Activated T-cell treated with anti-CD3 and anti-CD28 coated beads, Interleukin-2, amount 50 U/mL, for 4 hours (primary cell): Measurements from ENCODE around the gene DNAI2. TPM values are rescaled to one million over a fixed set of nuclear protein-coding genes. Genes with fewer than 3 reads are reported as not detected.

Experiments
- ATAC-seq, 2 donors: fragments of 200-7000 bp; cut with Tn5 transposase; one replicate each; pipeline ENCODE4 v1.10.0; 2021
- DNase-seq: peaks from one replicate; pipeline ENCODE4 v3.0.0-alpha.2; 2020
- H3K27me3 Mint-ChIP-seq: one replicate; pipeline ENCODE4 v1.8.0; 2021; ENCODE audit warnings: low read depth, mixed read lengths
- H3K36me3 Mint-ChIP-seq: one replicate; pipeline ENCODE4 v1.8.0; 2022; ENCODE audit warnings: mixed read lengths; ENCODE audit not compliant: insufficient read depth
- H3K4me1 Mint-ChIP-seq: one replicate; pipeline ENCODE4 v1.8.0; 2021; ENCODE audit warnings: low read depth, mixed read lengths
- H3K4me3 Mint-ChIP-seq: one replicate; pipeline ENCODE4 v1.8.0; 2021; ENCODE audit warnings: mild to moderate bottlenecking, moderate library complexity, mixed read lengths
- H3K9me3 Mint-ChIP-seq: one replicate; pipeline ENCODE4 v1.8.0; 2021; ENCODE audit warnings: mixed read lengths
- total RNA-seq, 3 donors: library from RNA; stranded (reverse); gene quantifications; one replicate each; pipeline ENCODE4 v1.2.1, GENCODE V29; 2021

Gene DNAI2
- total RNA-seq, 3 donors from 2014 or later: not detected

DNA sequence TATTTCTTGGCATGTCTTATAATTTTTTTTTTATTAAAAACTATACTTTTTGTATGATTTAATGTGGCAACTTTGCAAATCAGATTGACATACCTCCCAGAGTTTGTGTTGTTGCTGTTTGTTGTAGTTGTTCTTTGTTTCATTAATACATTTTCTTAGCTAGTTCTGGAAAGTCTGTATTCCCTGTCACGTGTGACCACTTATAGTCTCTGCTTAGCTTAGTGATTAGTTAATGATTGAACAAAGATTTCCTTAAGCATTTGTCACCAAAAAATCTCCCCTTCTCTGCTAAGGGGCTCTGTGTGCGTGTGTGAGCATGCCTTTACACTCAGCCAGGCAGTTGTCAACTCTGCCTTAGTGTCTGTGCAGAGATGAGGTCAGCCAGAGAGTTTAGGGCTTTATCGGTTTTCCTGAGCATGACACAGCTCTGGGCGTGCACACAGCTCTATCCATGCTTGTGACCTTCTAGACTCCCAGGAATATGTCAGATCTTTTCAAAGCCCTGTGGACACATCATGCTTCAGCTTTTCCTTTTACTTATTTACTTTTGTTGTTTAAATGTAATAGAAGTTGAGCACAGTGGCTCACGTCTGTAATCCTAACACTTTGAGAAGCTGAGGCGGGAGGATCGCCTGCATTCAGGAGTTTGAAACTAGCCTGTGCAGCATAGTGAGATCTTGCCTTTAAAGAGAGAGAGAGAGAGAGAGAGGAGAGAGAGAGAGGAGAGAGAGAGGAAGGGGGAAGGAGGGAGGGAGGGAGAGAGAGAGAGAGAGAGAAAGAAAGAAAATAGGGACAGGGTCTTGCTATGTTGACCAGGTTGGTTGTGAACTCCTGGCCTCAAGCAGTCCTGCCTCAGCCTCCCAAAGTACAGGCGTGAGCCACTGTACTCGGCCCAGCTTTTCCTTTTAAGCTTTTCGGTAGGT lies 21.9 kb downstream of the DNAI2 start:
- no peak for ATAC-seq
- Mint-ChIP-seq H3K4me3 (no peak overlapping the region), H3K4me1 (peaks cover 18% of the 10 kb centered on the region), H3K36me3 (no peaks in the 10 kb centered on the region), H3K27me3 (no peaks in the 10 kb centered on the region), H3K9me3 (no peaks in the 10 kb centered on the region)
- DNase-seq: no peak

DNA sequence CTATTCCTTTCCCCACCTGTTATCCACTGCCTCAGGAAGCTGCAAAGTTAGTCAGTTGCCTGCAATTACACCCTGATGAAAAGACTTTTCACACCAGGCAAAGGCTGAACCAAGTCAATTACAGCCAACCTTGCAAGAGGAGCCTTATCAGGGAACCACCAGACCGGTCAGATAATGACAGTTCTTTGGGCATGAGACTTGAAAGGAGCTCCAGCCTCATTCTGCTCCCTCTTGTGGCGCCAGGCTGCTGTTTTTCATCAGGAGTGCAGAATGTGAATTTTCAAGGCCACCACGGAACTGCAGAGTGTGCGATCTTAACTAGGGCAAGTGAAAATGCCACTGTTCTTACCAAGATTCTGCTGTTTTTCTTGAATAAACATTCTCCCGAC lies 22.5 kb downstream of the DNAI2 start:
- H3K27me3 Mint-ChIP-seq: no peaks in the 10 kb centered on the region
- no peak overlapping the region for H3K4me3 Mint-ChIP-seq
- ATAC-seq (no peak), DNase-seq (no peak)
- no peaks in the 10 kb centered on the region for H3K9me3 Mint-ChIP-seq
- H3K4me1 Mint-ChIP-seq: peaks cover 20% of the 10 kb centered on the region
- no peaks in the 10 kb centered on the region for H3K36me3 Mint-ChIP-seq

DNA sequence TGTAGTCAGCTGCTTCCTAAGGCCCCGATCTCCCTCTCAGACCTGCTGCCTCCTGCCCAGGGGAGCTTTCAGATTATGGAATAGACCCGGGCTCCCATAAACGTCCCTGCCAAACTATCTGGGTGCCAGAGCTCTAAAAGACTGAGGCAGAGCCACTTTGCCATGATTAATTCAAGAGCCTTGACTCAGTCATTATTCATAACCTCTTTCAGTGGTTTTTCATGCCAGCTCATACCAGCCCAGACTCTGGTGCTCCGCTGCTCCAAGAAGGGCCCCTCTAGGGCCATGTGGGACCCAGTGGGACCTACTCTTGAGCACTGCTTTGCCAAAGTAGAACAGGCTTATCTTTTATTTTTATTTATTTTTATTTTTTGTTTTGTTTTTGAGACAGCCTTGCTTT lies 23.9 kb downstream of the DNAI2 start:
- H3K4me3 Mint-ChIP-seq: no peak overlapping the region
- no peak for DNase-seq

DNA sequence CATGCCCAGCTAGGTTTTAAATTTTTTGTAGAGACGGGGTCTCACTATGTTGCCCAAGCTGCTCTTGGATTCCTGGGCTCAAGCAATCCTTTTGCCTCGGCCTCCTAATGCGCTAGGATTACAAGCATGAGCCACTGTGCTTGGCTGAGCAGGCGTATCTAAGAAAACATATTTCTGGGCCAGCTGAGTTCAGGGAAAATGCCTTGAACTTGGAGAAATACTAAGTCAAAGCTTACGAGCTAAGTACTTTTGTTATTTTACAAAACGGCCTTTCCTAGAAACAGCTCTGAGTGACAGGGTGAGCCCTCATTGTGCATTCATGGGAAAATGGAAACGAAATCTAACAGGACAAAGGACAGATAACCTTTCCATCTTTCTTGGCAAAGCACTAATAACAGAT lies 24.7 kb downstream of the DNAI2 start:
- no peaks in the 10 kb centered on the region for H3K36me3 Mint-ChIP-seq
- H3K9me3 Mint-ChIP-seq: no peaks in the 10 kb centered on the region
- DNase-seq (no peak), ATAC-seq (no peak)
- H3K4me3 Mint-ChIP-seq: no peak overlapping the region
- H3K4me1 Mint-ChIP-seq: peaks cover 20% of the 10 kb centered on the region
- H3K27me3 Mint-ChIP-seq: no peaks in the 10 kb centered on the region

More for the DNA sequence above, 23.9 kb downstream of the DNAI2 start:
- Mint-ChIP-seq H3K27me3 (no peaks in the 10 kb centered on the region), H3K9me3 (no peaks in the 10 kb centered on the region), H3K36me3 (no peaks in the 10 kb centered on the region), H3K4me1 (peaks cover 20% of the 10 kb centered on the region)
- peak; percentile 94 to 95 for ATAC-seq

DNA sequence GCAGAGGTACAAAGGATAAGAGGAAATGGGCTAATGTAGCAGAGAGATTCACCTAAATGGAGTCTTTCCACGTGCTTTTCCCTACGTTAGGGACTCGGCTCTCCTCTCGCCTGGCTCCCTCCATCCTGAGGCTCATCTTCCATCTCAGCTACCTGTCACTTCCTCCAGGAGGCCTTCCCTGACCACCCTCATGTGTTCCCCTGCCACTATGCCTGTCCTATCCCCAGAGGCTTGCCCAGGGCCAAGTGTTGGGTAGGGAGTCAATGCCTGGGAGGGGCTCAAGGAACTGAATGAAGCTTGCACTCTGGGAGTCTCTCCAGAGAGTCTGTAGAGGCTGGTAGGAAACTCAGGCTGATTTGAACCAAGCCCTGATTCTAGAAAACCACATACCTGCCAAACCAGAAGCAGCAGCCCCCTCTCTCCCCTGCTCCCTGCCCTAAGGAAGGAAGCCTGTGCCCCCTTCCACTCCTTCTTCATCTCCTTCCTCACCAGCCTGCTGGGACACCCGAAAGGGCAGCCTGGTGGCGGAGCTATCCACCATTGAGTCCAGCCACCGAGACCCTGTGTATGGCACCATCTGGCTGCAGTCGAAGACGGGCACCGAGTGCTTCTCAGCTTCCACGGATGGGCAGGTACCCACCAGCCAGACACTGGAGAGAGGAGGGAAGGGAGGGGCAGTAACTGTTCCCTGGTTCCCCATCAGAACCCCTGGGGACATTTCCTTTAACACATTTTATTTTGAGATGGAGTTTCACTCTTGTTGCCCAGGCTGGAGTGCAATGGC lies 25.4 kb downstream of the DNAI2 start:
- DNase-seq (no peak), ATAC-seq (no peak)
- H3K27me3 Mint-ChIP-seq: no peaks in the 10 kb centered on the region
- H3K9me3 Mint-ChIP-seq: no peaks in the 10 kb centered on the region
- no peak overlapping the region for H3K4me3 Mint-ChIP-seq
- no peaks in the 10 kb centered on the region for H3K36me3 Mint-ChIP-seq
- H3K4me1 Mint-ChIP-seq: peaks cover 20% of the 10 kb centered on the region

DNA sequence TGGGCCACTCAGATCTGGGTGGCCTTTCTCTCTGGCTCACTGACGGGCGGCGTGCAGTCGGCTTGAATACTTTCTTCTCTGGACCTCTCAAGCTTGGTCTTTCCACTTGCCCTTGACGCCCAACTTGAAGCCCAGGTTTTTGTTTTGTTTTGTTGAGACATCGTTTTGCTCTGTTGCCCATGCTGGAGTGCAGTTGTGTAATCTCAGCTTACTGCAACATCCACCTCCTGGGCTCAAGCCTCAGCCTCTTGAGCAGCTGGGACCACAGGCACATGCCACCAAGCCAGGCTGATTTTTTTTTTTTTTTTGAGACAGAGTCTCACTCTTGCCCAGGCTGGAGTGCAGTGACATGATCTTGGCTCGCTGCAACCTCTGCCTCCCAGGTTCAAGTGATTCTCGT lies 29.3 kb downstream of the DNAI2 start:
- Mint-ChIP-seq H3K27me3 (no peaks in the 10 kb centered on the region), H3K9me3 (no peaks in the 10 kb centered on the region), H3K36me3 (peaks cover 2% of the 10 kb centered on the region), H3K4me3 (no peak overlapping the region), H3K4me1 (peaks cover 9% of the 10 kb centered on the region)
- no peak for DNase-seq
- ATAC-seq: no peak

DNA sequence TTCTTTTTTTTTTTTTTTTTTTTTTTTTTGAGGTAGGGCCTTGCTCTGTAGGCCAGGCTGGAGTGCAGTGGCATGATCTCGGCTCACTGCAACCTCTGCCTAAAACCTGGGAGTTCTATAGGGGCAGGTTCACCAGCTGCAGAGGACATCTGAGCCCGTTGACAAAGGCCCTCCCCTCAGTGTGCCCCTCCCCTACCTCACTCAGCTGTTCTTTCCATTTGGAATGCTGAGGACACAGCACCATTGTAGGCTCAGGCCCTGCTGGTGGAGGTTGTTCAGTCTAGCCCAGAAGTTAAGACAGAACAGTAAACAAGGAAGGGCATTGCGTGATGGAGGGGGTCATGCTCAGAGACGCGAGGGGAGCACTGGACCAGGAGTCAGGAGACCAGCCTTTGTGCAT lies 30.1 kb downstream of the DNAI2 start:
- no peak for DNase-seq
- peaks cover 2% of the 10 kb centered on the region for H3K36me3 Mint-ChIP-seq
- H3K27me3 Mint-ChIP-seq: no peaks in the 10 kb centered on the region
- H3K9me3 Mint-ChIP-seq: no peaks in the 10 kb centered on the region
- ATAC-seq: no peak
- H3K4me3 Mint-ChIP-seq: no peak overlapping the region
- peaks cover 9% of the 10 kb centered on the region for H3K4me1 Mint-ChIP-seq

DNA sequence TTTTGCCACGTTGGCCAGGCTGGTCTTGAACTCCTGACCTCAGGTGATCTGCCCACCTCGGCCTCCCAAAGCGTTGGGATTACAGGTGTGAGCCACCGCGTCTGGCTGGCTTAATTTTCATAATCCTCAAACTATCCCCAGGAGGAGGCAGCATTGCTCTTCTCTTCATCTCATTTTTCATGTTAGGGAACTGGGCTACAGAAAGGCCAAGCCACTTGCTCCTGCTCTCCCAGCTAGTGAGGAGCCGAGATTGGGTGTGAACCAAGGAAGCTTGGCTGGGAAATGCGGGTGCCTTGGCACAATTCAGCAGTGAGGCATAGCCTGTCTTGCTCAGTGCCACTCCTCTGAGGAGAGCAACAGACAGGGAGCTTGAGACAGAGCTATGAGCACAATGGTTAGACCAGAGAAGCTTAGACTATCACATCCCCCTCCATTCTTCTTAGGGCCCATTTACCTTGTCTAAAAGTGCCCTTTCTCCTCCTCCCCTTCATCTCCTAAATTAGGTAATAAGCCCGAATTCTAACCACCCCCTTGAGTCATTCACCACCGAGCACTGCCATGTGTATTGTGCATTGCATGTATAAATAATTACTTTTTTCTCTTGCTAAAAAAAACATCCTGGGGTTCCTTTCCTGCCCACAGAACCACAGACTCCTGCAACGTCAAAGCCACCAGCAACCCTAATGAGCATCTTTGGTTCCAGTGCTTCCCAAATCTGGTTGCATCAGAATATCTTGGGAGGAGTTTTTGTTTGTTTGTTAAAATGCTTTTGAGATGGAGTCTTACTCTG lies 32.0 kb downstream of the DNAI2 start:
- no peak overlapping the region for H3K4me3 Mint-ChIP-seq

DNA sequence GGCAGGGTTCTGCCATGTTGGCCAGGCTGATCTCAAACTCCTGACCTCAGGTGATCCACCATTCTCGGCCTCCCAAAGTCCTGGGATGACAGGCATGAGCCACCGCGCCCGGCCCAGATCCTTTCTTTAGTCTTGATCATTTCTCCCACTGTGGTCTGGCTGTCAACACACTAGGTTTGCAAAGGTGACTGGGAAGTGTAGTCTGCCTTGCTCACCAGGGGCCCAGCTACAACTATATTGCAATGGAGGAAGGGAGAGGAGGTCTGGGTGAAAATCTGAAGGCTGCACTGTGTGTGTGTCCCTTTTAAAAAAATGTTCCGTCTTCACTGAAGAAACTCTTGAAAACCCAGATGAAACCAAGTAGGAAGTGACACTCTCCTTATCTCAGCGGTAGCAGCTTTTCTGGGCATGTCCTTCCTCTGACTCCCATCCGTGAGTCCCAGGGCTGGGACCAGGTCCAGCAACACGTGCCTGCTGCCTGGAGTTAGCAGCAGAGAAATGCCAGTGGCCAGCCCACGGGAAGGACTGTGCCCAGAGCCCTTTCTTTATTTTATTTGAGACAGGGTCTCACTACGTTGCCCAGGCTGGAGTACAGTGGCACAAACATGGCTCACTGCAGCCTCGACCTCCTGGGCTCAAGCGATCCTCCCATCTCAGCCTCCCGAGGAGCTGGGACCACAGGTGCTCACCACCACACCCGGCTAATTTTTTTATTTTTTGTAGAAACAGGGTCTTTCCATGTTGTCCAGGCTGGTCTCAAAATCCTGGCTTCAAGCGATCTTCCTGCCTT lies 34.1 kb downstream of the DNAI2 start:
- no peak overlapping the region for H3K4me3 Mint-ChIP-seq
- no peak for DNase-seq
- H3K4me1 Mint-ChIP-seq: peaks cover 6% of the 10 kb centered on the region
- H3K9me3 Mint-ChIP-seq: peaks cover 6% of the 10 kb centered on the region
- no peaks in the 10 kb centered on the region for H3K27me3 Mint-ChIP-seq
- ATAC-seq: no peak
- H3K36me3 Mint-ChIP-seq: peaks cover 2% of the 10 kb centered on the region

More for the DNA sequence above, 32.0 kb downstream of the DNAI2 start:
- DNase-seq: no peak
- peak in 1 of 2 donors; percentile 28 for ATAC-seq
- Mint-ChIP-seq H3K4me1 (peaks cover 9% of the 10 kb centered on the region), H3K36me3 (peaks cover 2% of the 10 kb centered on the region), H3K9me3 (no peaks in the 10 kb centered on the region), H3K27me3 (no peaks in the 10 kb centered on the region)

DNA sequence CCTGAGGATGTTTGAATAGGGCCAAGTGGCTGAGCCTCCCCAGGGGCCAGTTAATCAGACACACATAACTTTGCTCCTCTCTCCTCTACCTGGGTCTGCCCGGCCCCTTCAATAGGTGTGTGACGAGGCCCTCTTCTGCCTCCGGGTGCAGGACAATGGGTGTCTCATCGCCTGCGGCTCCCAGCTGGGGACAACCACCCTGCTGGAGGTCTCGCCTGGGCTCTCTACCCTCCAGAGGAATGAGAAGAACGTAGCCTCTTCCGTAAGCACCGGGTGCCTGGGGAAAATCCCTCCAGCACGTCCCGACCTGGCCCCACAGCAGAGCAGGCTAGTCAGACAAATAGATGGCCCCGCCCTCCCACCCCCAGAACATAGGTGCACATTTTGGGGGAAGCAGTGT lies 35.9 kb downstream of the DNAI2 start:
- ATAC-seq: no peak
- Mint-ChIP-seq H3K9me3 (peaks cover 6% of the 10 kb centered on the region), H3K36me3 (peaks cover 2% of the 10 kb centered on the region), H3K4me3 (no peak overlapping the region), H3K4me1 (peaks cover 6% of the 10 kb centered on the region), H3K27me3 (no peaks in the 10 kb centered on the region)
- DNase-seq: no peak

DNA sequence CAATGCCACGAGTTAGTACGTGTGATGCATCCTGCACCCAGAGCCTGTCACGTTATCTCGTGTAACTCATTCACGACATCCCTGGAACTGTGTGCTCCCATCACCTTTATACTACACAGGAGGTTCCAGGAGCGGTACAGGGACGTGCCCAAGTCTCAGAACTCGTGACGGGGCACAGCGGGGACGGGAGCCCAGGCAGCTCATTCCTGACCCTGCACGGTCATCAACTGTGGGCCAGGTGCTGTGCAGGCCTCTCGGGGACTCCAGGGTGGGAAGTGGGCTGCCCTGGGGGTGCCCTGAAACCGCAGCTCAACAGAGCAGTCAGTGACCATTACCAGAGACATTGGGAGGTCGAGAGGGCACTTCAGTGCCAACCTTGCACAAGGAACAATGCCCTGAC lies 40.8 kb downstream of the DNAI2 start:
- DNase-seq (no peak), ATAC-seq (no peak)
- Mint-ChIP-seq H3K9me3 (peaks cover 6% of the 10 kb centered on the region), H3K27me3 (no peaks in the 10 kb centered on the region), H3K36me3 (no peaks in the 10 kb centered on the region), H3K4me1 (no peaks in the 10 kb centered on the region), H3K4me3 (no peak overlapping the region)

DNA sequence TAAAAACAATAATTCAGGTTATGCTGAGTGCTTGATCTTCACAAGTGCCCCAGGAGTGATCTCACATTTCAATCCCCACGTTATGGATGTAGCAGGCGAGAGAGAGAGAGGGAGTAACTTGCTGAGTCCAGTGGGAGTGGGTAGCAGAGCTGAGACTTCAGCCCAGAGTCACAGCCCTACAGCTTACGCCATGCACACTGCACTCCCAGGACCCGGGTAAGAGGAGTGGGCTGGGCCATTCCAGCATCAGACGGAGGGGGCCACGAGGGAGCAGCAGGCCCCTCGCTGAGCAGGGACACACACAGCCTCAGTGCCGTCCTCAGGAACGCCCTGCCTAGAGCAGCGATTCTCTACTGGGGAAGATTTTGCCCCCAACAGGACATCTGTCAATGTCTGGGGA lies 42.2 kb downstream of the DNAI2 start:
- no peak overlapping the region for H3K4me3 Mint-ChIP-seq
- peaks cover 6% of the 10 kb centered on the region for H3K9me3 Mint-ChIP-seq
- ATAC-seq: no peak
- DNase-seq: no peak
- H3K4me1 Mint-ChIP-seq: no peaks in the 10 kb centered on the region
- peaks cover 2% of the 10 kb centered on the region for H3K27me3 Mint-ChIP-seq
- no peaks in the 10 kb centered on the region for H3K36me3 Mint-ChIP-seq

DNA sequence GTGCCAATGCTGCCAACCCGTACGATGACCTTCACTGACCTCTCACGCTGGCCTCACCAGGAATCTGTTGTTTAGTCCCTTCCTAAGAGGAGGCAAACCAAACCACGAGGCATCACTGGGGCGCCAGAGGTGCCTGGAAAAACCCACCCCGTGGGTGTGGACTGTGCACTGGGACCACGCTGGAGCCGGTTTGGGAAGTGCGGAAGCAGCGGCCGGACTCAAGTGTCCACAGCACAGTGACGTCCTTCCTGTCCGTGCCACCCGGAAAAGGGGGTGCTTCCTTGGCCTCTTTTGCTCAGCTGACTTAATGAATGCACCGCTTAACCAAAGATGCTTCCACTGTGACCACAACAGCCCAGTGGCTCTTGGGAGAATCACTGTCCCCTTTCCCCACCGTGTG lies 43.0 kb downstream of the DNAI2 start:
- Mint-ChIP-seq H3K4me3 (no peak overlapping the region), H3K36me3 (no peaks in the 10 kb centered on the region), H3K4me1 (no peaks in the 10 kb centered on the region), H3K27me3 (peaks cover 4% of the 10 kb centered on the region), H3K9me3 (peaks cover 6% of the 10 kb centered on the region)
- DNase-seq (no peak), ATAC-seq (no peak)

DNA sequence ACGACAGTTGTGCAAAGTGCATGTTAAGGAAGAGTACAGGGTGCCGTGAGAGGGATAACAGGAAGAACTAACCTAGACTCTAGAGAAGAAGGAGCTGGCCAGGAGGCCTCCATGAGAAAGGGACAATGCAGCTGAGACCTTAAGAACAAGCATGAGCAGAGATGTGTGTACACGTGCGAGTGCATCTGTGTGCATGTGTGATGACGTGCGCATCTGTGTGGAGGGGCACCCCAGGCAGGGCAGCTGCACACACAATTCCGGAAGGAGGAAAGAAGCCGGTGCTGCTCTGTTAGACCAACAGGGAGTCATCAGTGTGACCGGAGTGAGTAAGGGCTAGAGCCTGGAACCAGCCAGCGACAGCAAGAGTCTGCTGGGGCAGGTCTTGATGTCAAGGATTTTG lies 44.4 kb downstream of the DNAI2 start:
- Mint-ChIP-seq H3K27me3 (peaks cover 4% of the 10 kb centered on the region), H3K4me1 (no peaks in the 10 kb centered on the region), H3K4me3 (no peak overlapping the region), H3K9me3 (no peaks in the 10 kb centered on the region), H3K36me3 (no peaks in the 10 kb centered on the region)
- no peak for ATAC-seq
- DNase-seq: no peak
